A673 (cell line): ENCODE results near the gene ALPK3. TPM values are rescaled to one million over a fixed set of nuclear protein-coding genes. Genes with fewer than 3 reads are reported as not detected.
A peak's percentile ranks its signal among the peaks of the same experiment; 100 is the strongest.
"Not testable (repeated sequence)": the region's sequence is repeated elsewhere in the genome, so short reads cannot be mapped to it uniquely, and the experiment has no call there.

Source experiments
- BruUV-seq: library from RNA; stranded (reverse); fragments of 400-500 nt; replicated peaks from 2 replicates; lab custom pipeline; 2021; lab: Mats Ljungman, UMichigan
- CTCF ChIA-PET: fragments of 300-600 bp; sonication (Branson Sonifier 250); formaldehyde crosslinking; loops from one replicate; lab custom pipeline; 2022; ENCODE audit warnings: antibody characterized with exemption; lab: Charles Lee
- POLR2A ChIA-PET: fragments of 300-600 bp; sonication (Branson Sonifier 250); formaldehyde crosslinking; loops from one replicate; lab custom pipeline; 2022; ENCODE audit warnings: antibody characterized with exemption; ENCODE audit not compliant: low non-redundant PET; lab: Charles Lee
- DNase-seq: peaks from one replicate; pipeline ENCODE4 v3.0.0-alpha.2; 2015; ENCODE audit warnings: low spot score
- H3K27ac ChIP-seq: fragments of 200-600 bp; sonication (generic); 2 replicates; pipeline ENCODE4 v1.5.1; 2016; ENCODE audit warnings: mixed run types, low read depth, mild to moderate bottlenecking, mixed read lengths, antibody characterized with exemption, low read length; ENCODE audit not compliant: poor library complexity, severe bottlenecking
- H3K27me3 ChIP-seq: fragments of 200-600 bp; sonication (generic); replicated peaks from 2 replicates; pipeline ENCODE4 v1.6.1; 2017; ENCODE audit warnings: mixed run types, low read depth, mild to moderate bottlenecking, mixed read lengths, antibody characterized with exemption, low read length; ENCODE audit not compliant: insufficient read depth, poor library complexity
- H3K36me3 ChIP-seq: fragments of 200-600 bp; sonication (generic); 2 replicates; pipeline ENCODE4 v1.6.1; 2016; ENCODE audit warnings: mixed run types, mild to moderate bottlenecking, mixed read lengths, antibody characterized with exemption, low read length; ENCODE audit not compliant: insufficient read depth, poor library complexity, severe bottlenecking
- H3K4me1 ChIP-seq: fragments of 200-600 bp; sonication (generic); 2 replicates; pipeline ENCODE4 v1.6.1; 2017; ENCODE audit warnings: mixed run types, mild to moderate bottlenecking, mixed read lengths, antibody characterized with exemption, low read length; ENCODE audit not compliant: insufficient read depth, poor library complexity, severe bottlenecking
- H3K4me3 ChIP-seq: fragments of 200-600 bp; sonication (generic); 2 replicates; pipeline ENCODE4 v1.5.1; 2016; ENCODE audit warnings: low read depth, mixed run types, mild to moderate bottlenecking, mixed read lengths, low read length; ENCODE audit not compliant: poor library complexity, severe bottlenecking
- H3K9me3 ChIP-seq: fragments of 200-600 bp; sonication (generic); 2 replicates; pipeline ENCODE4 v1.6.1; 2016; ENCODE audit warnings: mixed run types, low read depth, mild to moderate bottlenecking, mixed read lengths, antibody characterized with exemption, low read length; ENCODE audit not compliant: poor library complexity, severe bottlenecking
- CTCF ChIP-seq: fragments of 300-800, 200-600 bp; sonication (generic); conservative IDR thresholded peaks from 2 replicates; pipeline ENCODE4 v1.5.1; 2017; ENCODE audit warnings: low read depth, mild to moderate bottlenecking, antibody characterized with exemption, low read length, moderate library complexity, mixed read lengths
- EZH2 ChIP-seq: fragments of 200-600 bp; sonication (generic); IDR thresholded peaks from 2 replicates; pipeline ENCODE4 v1.6.1; 2017; ENCODE audit warnings: borderline replicate concordance, low read depth, mild to moderate bottlenecking, mixed read lengths, antibody characterized with exemption, low read length; ENCODE audit not compliant: poor library complexity, severe bottlenecking
- intact Hi-C: fragments of 100-400 bp; cut with micrococcal nuclease; formaldehyde crosslinking; loops from one replicate; pipeline ENCODE4 v1.10.0; 2022; ENCODE audit not compliant: unreplicated experiment
- total RNA-seq: library from RNA; stranded (reverse); gene quantifications from 2 replicates; pipeline ENCODE4 v1.2.3, GENCODE V29; 2021

Gene ALPK3
- total RNA-seq, 1 experiment from 2014 or later = 0.67 TPM

- BruUV-seq = no TSS peak
- Histone ChIP-seq H3K4me3 (no peak overlapping the region), H3K4me1 (no peaks in the 10 kb centered on the region), H3K27me3 (no peaks in the 10 kb centered on the region), H3K9me3 (no peaks in the 10 kb centered on the region), H3K36me3 (no peaks in the 10 kb centered on the region), H3K27ac (no peak overlapping the region)
- POLR2A ChIA-PET = no interaction called here
- TF ChIP-seq EZH2 (no peak), CTCF (no peak)
- CTCF ChIA-PET = interaction anchor here (0.7 to 1.1 kb wide), 2 partner anchors 21 to 305 kb away, joined by 3 to 7 read pairs; no protein-coding TSS in a partner anchor
- intact Hi-C loops = no loop called here
- DNase-seq = no peak
These were observed 59.1 kb downstream of the ALPK3 start for GRCh38 chr15:84876269-84876668.

GRCh38 chr15:84877701-84878100, 60.5 kb downstream of the ALPK3 start:
- CTCF ChIA-PET = interaction anchor here (1.2 kb wide), 2 partner anchors 50 to 290 kb away, joined by 4 to 7 read pairs; no protein-coding TSS in a partner anchor
- H3K4me1 ChIP-seq, H3K27ac ChIP-seq, H3K27me3 ChIP-seq, H3K36me3 ChIP-seq, BruUV-seq, DNase-seq, POLR2A ChIA-PET, H3K4me3 ChIP-seq, H3K9me3 ChIP-seq: not testable (repeated sequence)
- intact Hi-C loops = loop anchor here (2.0 kb wide), 1 partner anchor 289 kb away; no protein-coding TSS in a partner anchor

- POLR2A ChIA-PET = interaction anchor here (0.5 kb wide), 1 partner anchor 33 kb away, joined by 8 read pairs; no protein-coding TSS in a partner anchor
- no peaks in the 10 kb centered on the region for H3K36me3 ChIP-seq
- no peaks in the 10 kb centered on the region for H3K27me3 ChIP-seq
- no TSS peak for BruUV-seq
- peak; percentile 70 for DNase-seq
- intact Hi-C loops = loop anchor here (2.0 kb wide), 1 partner anchor 290 kb away; no protein-coding TSS in a partner anchor
- TF ChIP-seq EZH2 = no peak
- peak; percentile 76 for TF ChIP-seq CTCF
- H3K9me3 ChIP-seq = no peaks in the 10 kb centered on the region
- H3K4me3 ChIP-seq = no peak overlapping the region
- no peaks in the 10 kb centered on the region for H3K4me1 ChIP-seq
- CTCF ChIA-PET = interaction anchor here (0.5 to 1.2 kb wide), 4 partner anchors 49 to 307 kb away, joined by 4 to 7 read pairs (median 6); no protein-coding TSS in a partner anchor
- no peak overlapping the region for H3K27ac ChIP-seq
These were observed 61.3 kb downstream of the ALPK3 start for GRCh38 chr15:84878504-84878903.
